A549 (cell line): ENCODE data around the gene RORB. TPM values are rescaled to one million over a fixed set of nuclear protein-coding genes. Genes with fewer than 3 reads are reported as not detected.

Source experiments
- ATAC-seq, 2 experiments: fragments of 200-7000 bp in 1 of 2; fragments of >200 bp in 1 of 2; cut with Nextera tagmentation in 1 of 2; cut with Tn5 transposase in 1 of 2; 3 replicates each; pipeline versions ENCODE4 v1.8.0 to v1.9.1; 2018 to 2020; ENCODE audit warnings: mild to moderate bottlenecking in 1 of 2, moderate library complexity in 1 of 2
- CTCF ChIA-PET: fragments of 300-600 bp; sonication (Branson Sonifier 250); formaldehyde crosslinking; extraction: SDS; loops from one replicate; lab custom pipeline; 2021; ENCODE audit warnings: antibody characterized with exemption, inconsistent platforms; lab: Yijun Ruan, JAX
- POLR2A ChIA-PET: fragments of 350-600 bp; formaldehyde crosslinking; extraction: SDS; loops from one replicate; lab custom pipeline; 2021; ENCODE audit warnings: antibody characterized with exemption, inconsistent platforms; lab: Yijun Ruan, JAX
- DNase-seq, 2 experiments: peaks; one replicate each; pipeline versions ENCODE4 v3.0.0 to v3.0.0-alpha.2; 2011 to 2016; ENCODE audit warnings: low read depth in 1 of 2, low spot score in 1 of 2
- FAIRE-seq: peaks from 2 replicates; lab custom pipeline; 2011; peaks lifted over from hg19 to GRCh38; lab: Jason Lieb, UNC
- H3K27ac ChIP-seq, 2 experiments: fragments of >200 bp; sonication (Bioruptor Twin); formaldehyde crosslinking; 3 replicates each; pipeline ENCODE4 v1.5.1; 2016 to 2017
- H3K4me1 ChIP-seq: fragments of >200 bp; sonication (Bioruptor Twin); formaldehyde crosslinking; 3 replicates; pipeline ENCODE4 v1.6.1; 2016
- H3K4me2 ChIP-seq: fragments of >200 bp; sonication (Bioruptor Twin); formaldehyde crosslinking; 3 replicates; pipeline ENCODE4 v1.6.1; 2016
- H3K4me3 ChIP-seq: fragments of >200 bp; sonication (Bioruptor Twin); formaldehyde crosslinking; 3 replicates; pipeline ENCODE4 v1.5.1; 2016
- H3K9me3 ChIP-seq: fragments of >200 bp; sonication (Bioruptor Twin); formaldehyde crosslinking; 3 replicates; pipeline ENCODE4 v1.6.1; 2016
- BHLHE40 ChIP-seq: IDR thresholded peaks from 2 replicates; pipeline ENCODE4 v1.6.1; 2012; ENCODE audit warnings: low read depth, low read length, inconsistent platforms
- EP300 ChIP-seq, 2 experiments: fragments of >200 bp; sonication (Bioruptor Twin); formaldehyde crosslinking; IDR thresholded peaks; 2 replicates in 1 of 2; 3 replicates in 1 of 2; pipeline ENCODE4 v1.6.1; 2016 to 2017
- ESRRA ChIP-seq: fragments of 150-350 bp; IDR thresholded peaks from 2 replicates; pipeline ENCODE4 v1.6.1; 2014; ENCODE audit warnings: mild to moderate bottlenecking, low read length, borderline replicate concordance
- FOSB ChIP-seq: fragments of 250-450 bp; sonication (Bioruptor Pico); IDR thresholded peaks from 2 replicates; pipeline ENCODE4 v1.5.0; 2020; ENCODE audit warnings: mild to moderate bottlenecking, moderate library complexity
- FOSL2 ChIP-seq, 2 experiments: fragments of 450-650 bp in 1 of 2; fragments of >200 bp in 1 of 2; sonication (Bioruptor Twin) in 1 of 2; formaldehyde crosslinking; IDR thresholded peaks; 2 replicates each; pipeline versions ENCODE4 v1.5.0 to v1.6.1; 2016 to 2020; ENCODE audit warnings: mild to moderate bottlenecking in 1 of 2, moderate library complexity in 1 of 2
- FOXS1 ChIP-seq: fragments of 250-450 bp; sonication (Bioruptor Pico); IDR thresholded peaks from 2 replicates; pipeline ENCODE4 v1.5.0; 2020; ENCODE audit warnings: mild to moderate bottlenecking, moderate library complexity
- HDAC2 ChIP-seq: fragments of 200-600 bp; sonication (generic); IDR thresholded peaks from 2 replicates; pipeline ENCODE4 v1.6.1; 2016
- HEYL ChIP-seq: fragments of 250-450 bp; sonication (Bioruptor Pico); IDR thresholded peaks from 2 replicates; pipeline ENCODE4 v1.8.0; 2021; ENCODE audit warnings: mild to moderate bottlenecking, moderate library complexity
- HOXA7 ChIP-seq: fragments of 250-450 bp; sonication (Bioruptor Pico); IDR thresholded peaks from 2 replicates; pipeline ENCODE4 v1.5.0; 2020; ENCODE audit warnings: mild to moderate bottlenecking, moderate library complexity
- HOXB13 ChIP-seq: fragments of 250-450 bp; sonication (Bioruptor Pico); IDR thresholded peaks from 2 replicates; pipeline ENCODE4 v1.5.0; 2020; ENCODE audit warnings: low read depth, mild to moderate bottlenecking, moderate library complexity
- MAFK ChIP-seq: fragments of 450-650 bp; IDR thresholded peaks from 2 replicates; pipeline ENCODE4 v1.6.1; 2014; ENCODE audit not compliant: partially characterized antibody
- MYC ChIP-seq: IDR thresholded peaks from 2 replicates; pipeline ENCODE4 v1.6.1; 2012; ENCODE audit warnings: mild to moderate bottlenecking, inconsistent platforms, low read length, improper control_type of control experiment, borderline replicate concordance
- NPAS2 ChIP-seq: fragments of 250-450 bp; sonication (Bioruptor Pico); IDR thresholded peaks from 2 replicates; pipeline ENCODE4 v1.8.0; 2022; ENCODE audit warnings: mild to moderate bottlenecking, moderate library complexity, borderline replicate concordance
- POLR2A ChIP-seq: IDR thresholded peaks from 2 replicates; pipeline ENCODE4 v1.6.1; 2012; ENCODE audit warnings: mild to moderate bottlenecking, low read length
- POLR2AphosphoS2 ChIP-seq: conservative IDR thresholded peaks from 2 replicates; pipeline ENCODE4 v1.6.1; 2012; ENCODE audit warnings: low read length, improper control_type of control experiment, inconsistent platforms
- RARB ChIP-seq: fragments of 250-450 bp; sonication (Bioruptor Pico); IDR thresholded peaks from 2 replicates; pipeline ENCODE4 v1.8.0; 2021; ENCODE audit warnings: mild to moderate bottlenecking, moderate library complexity
- RFX5 ChIP-seq: fragments of 450-650 bp; IDR thresholded peaks from 2 replicates; pipeline ENCODE4 v1.7.1; 2014; ENCODE audit warnings: antibody characterized with exemption, mild to moderate bottlenecking, moderate library complexity
- RNF2 ChIP-seq: fragments of 200-600 bp; sonication (generic); IDR thresholded peaks from 2 replicates; pipeline ENCODE4 v1.6.1; 2016; ENCODE audit warnings: low read depth, mild to moderate bottlenecking, antibody characterized with exemption, moderate library complexity, borderline replicate concordance
- TFCP2L1 ChIP-seq: fragments of 250-450 bp; sonication (Bioruptor Pico); IDR thresholded peaks from 2 replicates; pipeline ENCODE4 v1.5.0; 2021; ENCODE audit warnings: mild to moderate bottlenecking
- ZSCAN20 ChIP-seq: fragments of 250-450 bp; sonication (Bioruptor Pico); IDR thresholded peaks from 2 replicates; pipeline ENCODE4 v1.8.0; 2022; ENCODE audit warnings: mild to moderate bottlenecking, moderate library complexity
- WGBS: methylation state at CpG from one replicate; pipeline ENCODE4 v1.1.6; 2017; ENCODE audit errors: missing lambda C conversion rate; 5-methylcytosine and 5-hydroxymethylcytosine counted together
- polyA plus RNA-seq, 4 experiments: library from polyadenylated mRNA; depleted of rRNA in 3 of 4; stranded (reverse); fragments of >200 nt; fragmentation: RNase III in 1 of 4; extraction: RNeasy Plus Mini Kit Qiagen cat#74134 plus additional on column Dnase treatment in 1 of 4; gene quantifications; 2 replicates in 3 of 4; 3 replicates in 1 of 4; pipeline ENCODE4 v1.2.3, GENCODE V29; 2011 to 2017
- TF ChIP-seq, protein P1 (sequence below): fragments of 150-350 bp; IDR thresholded peaks from 2 replicates; pipeline ENCODE4 v1.6.1; 2014; ENCODE audit warnings: low read depth, mild to moderate bottlenecking, low read length
- TF ChIP-seq, protein P2 (sequence below): fragments of 250-450 bp; sonication (Bioruptor Pico); IDR thresholded peaks from 2 replicates; pipeline ENCODE4 v1.5.0; 2020; ENCODE audit warnings: low read depth, mild to moderate bottlenecking, moderate library complexity
- TF ChIP-seq, protein P3 (sequence below): fragments of 200-600 bp; sonication (generic); IDR thresholded peaks from 2 replicates; pipeline ENCODE4 v1.6.1; 2016; ENCODE audit warnings: antibody characterized with exemption, mild to moderate bottlenecking, moderate library complexity

Gene RORB
- polyA plus RNA-seq, 2 of the 4 experiments (the other 2 are of a cell fraction) = not detected

DNA sequence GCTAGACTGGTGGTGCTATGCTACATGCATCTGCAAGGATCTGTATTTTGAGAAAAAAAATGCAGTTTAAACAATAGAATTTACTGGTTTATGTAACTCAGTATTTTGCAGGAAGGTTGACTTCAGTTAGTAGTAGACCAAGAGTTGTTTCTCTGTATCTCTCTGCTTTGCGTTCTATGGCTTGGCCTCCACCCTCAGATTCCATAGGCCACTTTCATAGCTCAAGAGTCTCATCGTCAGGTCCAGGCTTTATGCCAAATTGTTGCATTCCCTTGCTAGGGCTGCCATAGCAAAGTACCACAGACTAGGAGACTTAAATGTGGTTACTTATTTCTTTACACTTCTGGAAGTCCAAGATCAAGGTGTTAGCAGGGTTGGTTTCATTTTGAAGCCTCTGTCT, 48.1 kb upstream of the RORB start:
- ChIA-PET CTCF (no interaction called here), POLR2A (no interaction called here)
- DNase-seq = no peak
- TF ChIP-seq HDAC2 (no peak), RARB (CRISPR knock-in tag) (no peak)
- TF ChIP-seq, all 56 proteins: peak for 0
- H3K27ac ChIP-seq = no peak overlapping the region
- no peak for ATAC-seq
- H3K4me3 ChIP-seq = no peak overlapping the region
- H3K4me1 ChIP-seq = no peaks in the 10 kb centered on the region
- H3K9me3 ChIP-seq = no peaks in the 10 kb centered on the region
- 16% methylated on average over 2 of the region's 2 CpGs for WGBS
- no peak overlapping the region for H3K4me2 ChIP-seq
- no peak for FAIRE-seq

DNA sequence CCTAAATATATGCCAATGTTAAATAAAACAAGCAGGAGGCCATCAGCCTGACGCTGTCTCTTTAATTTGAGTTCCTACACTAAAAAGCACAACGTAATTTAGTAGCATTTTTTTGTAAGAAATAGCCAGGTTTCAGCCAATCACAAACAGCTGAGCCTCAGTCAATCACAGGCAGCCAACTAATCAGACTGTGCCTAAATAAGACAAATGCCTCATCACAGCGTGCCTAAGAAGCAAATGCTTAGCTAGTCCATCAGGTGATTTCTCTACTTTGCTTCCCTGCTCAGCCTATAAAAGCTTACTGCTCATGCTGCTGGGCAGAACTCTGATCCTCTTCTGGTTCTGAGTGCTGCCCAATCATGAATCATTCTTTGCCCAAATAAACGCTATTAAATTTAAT, 38.3 kb upstream of the RORB start:
- 11% methylated on average over 4 of the region's 4 CpGs for WGBS
- no peak for DNase-seq
- POLR2A ChIA-PET = no interaction called here
- H3K27ac ChIP-seq = no peak overlapping the region
- no peak overlapping the region for H3K4me2 ChIP-seq
- ATAC-seq = no peak
- no peaks in the 10 kb centered on the region for H3K9me3 ChIP-seq
- no peak overlapping the region for H3K4me3 ChIP-seq
- no peak for TF ChIP-seq EP300 (IDR thresholded peaks at IDR 0.05)
- no peak for TF ChIP-seq ZSCAN20 (CRISPR knock-in tag)
- TF ChIP-seq ESRRA = no peak
- FAIRE-seq = no peak
- CTCF ChIA-PET = no interaction called here
- H3K4me1 ChIP-seq = no peaks in the 10 kb centered on the region

DNA sequence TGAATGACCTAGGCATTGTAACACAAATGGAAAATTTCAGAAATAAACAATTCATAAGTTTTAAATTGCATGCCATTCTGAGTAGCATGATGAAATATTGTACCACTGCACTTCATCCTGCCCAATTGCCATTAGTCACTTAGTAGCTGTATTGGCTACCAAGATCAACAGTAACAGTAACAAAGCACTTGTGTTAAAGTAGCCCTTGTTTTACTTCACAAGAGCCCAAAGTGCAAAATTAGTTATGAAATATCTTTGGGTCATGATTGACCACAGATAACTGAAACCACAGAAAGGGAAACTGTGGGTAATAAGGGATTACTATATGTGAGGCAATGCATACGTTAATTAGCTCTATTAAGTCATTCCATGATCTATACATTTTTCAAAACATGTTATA, 33.3 kb upstream of the RORB start:
- Histone ChIP-seq H3K4me2 (no peak overlapping the region), H3K9me3 (no peaks in the 10 kb centered on the region), H3K4me3 (no peak overlapping the region), H3K4me1 (no peaks in the 10 kb centered on the region), H3K27ac (no peak overlapping the region)
- FAIRE-seq (no peak), ATAC-seq (no peak), DNase-seq (no peak)
- POLR2A ChIA-PET = no interaction called here
- TF ChIP-seq TFCP2L1 (CRISPR knock-in tag) = no peak
- no peak for TF ChIP-seq FOXS1
- TF ChIP-seq POLR2A = no peak
- no peak for TF ChIP-seq ZSCAN20 (CRISPR knock-in tag)
- no peak for TF ChIP-seq MYC
- TF ChIP-seq HOXA7 (CRISPR knock-in tag) = no peak
- TF ChIP-seq, protein P1, sequence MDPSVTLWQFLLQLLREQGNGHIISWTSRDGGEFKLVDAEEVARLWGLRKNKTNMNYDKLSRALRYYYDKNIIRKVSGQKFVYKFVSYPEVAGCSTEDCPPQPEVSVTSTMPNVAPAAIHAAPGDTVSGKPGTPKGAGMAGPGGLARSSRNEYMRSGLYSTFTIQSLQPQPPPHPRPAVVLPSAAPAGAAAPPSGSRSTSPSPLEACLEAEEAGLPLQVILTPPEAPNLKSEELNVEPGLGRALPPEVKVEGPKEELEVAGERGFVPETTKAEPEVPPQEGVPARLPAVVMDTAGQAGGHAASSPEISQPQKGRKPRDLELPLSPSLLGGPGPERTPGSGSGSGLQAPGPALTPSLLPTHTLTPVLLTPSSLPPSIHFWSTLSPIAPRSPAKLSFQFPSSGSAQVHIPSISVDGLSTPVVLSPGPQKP = no peak
- TF ChIP-seq FOSL2 (IDR thresholded peaks at IDR 0.05) = no peak
- TF ChIP-seq FOSL2 (CRISPR knock-in tag; IDR thresholded peaks at IDR 0.05) = no peak
- TF ChIP-seq, protein P2, sequence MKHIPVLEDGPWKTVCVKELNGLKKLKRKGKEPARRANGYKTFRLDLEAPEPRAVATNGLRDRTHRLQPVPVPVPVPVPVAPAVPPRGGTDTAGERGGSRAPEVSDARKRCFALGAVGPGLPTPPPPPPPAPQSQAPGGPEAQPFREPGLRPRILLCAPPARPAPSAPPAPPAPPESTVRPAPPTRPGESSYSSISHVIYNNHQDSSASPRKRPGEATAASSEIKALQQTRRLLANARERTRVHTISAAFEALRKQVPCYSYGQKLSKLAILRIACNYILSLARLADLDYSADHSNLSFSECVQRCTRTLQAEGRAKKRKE (CRISPR knock-in tag) = no peak
- no peak for TF ChIP-seq FOSB (CRISPR knock-in tag)
- TF ChIP-seq HEYL = no peak
- TF ChIP-seq HOXB13 (CRISPR knock-in tag) = no peak
- no peak for TF ChIP-seq NPAS2 (CRISPR knock-in tag)
- TF ChIP-seq RNF2 = no peak
- TF ChIP-seq BHLHE40 = no peak
- no peak for TF ChIP-seq POLR2AphosphoS2
- no peak for TF ChIP-seq RFX5
- no peak for TF ChIP-seq ESRRA
- TF ChIP-seq, protein P3, sequence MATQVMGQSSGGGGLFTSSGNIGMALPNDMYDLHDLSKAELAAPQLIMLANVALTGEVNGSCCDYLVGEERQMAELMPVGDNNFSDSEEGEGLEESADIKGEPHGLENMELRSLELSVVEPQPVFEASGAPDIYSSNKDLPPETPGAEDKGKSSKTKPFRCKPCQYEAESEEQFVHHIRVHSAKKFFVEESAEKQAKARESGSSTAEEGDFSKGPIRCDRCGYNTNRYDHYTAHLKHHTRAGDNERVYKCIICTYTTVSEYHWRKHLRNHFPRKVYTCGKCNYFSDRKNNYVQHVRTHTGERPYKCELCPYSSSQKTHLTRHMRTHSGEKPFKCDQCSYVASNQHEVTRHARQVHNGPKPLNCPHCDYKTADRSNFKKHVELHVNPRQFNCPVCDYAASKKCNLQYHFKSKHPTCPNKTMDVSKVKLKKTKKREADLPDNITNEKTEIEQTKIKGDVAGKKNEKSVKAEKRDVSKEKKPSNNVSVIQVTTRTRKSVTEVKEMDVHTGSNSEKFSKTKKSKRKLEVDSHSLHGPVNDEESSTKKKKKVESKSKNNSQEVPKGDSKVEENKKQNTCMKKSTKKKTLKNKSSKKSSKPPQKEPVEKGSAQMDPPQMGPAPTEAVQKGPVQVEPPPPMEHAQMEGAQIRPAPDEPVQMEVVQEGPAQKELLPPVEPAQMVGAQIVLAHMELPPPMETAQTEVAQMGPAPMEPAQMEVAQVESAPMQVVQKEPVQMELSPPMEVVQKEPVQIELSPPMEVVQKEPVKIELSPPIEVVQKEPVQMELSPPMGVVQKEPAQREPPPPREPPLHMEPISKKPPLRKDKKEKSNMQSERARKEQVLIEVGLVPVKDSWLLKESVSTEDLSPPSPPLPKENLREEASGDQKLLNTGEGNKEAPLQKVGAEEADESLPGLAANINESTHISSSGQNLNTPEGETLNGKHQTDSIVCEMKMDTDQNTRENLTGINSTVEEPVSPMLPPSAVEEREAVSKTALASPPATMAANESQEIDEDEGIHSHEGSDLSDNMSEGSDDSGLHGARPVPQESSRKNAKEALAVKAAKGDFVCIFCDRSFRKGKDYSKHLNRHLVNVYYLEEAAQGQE = no peak
- TF ChIP-seq MAFK = no peak
- 0% methylated on average over 1 of the region's 1 CpG for WGBS
- CTCF ChIA-PET = no interaction called here
